Hepatocyte (in vitro differentiated cells): ENCODE measurements around the gene PITX1. TPM values are rescaled to one million over a fixed set of nuclear protein-coding genes. Genes with fewer than 3 reads are reported as not detected.

Source experiments
- DNase-seq: peaks from one replicate; pipeline ENCODE4 v3.0.0-alpha.2; 2016; ENCODE audit warnings: low spot score
- H2AFZ ChIP-seq: fragments of 200-600 bp; sonication (generic); 2 replicates; pipeline ENCODE4 v1.6.0; 2016; ENCODE audit warnings: antibody characterized with exemption, mild to moderate bottlenecking
- H3K27ac ChIP-seq: fragments of 200-600 bp; sonication (generic); 2 replicates; pipeline ENCODE4 v1.5.1; 2016; ENCODE audit warnings: mild to moderate bottlenecking
- H3K27me3 ChIP-seq: fragments of 200-600 bp; sonication (generic); 2 replicates; pipeline ENCODE4 v1.6.1; 2016
- H3K36me3 ChIP-seq: fragments of 200-600 bp; sonication (generic); replicated peaks from 2 replicates; pipeline ENCODE4 v1.5.1; 2016; ENCODE audit warnings: low read depth; ENCODE audit not compliant: insufficient read depth
- H3K4me1 ChIP-seq: fragments of 200-600 bp; sonication (generic); 2 replicates; pipeline ENCODE4 v1.5.1; 2016; ENCODE audit warnings: mild to moderate bottlenecking, moderate library complexity; ENCODE audit not compliant: insufficient read depth
- H3K4me2 ChIP-seq: fragments of 200-600 bp; sonication (generic); 2 replicates; pipeline ENCODE4 v1.6.0; 2016
- H3K4me3 ChIP-seq: fragments of 200-600 bp; sonication (generic); 2 replicates; pipeline ENCODE4 v1.5.1; 2016; ENCODE audit warnings: mild to moderate bottlenecking
- H3K79me2 ChIP-seq: fragments of 200-600 bp; sonication (generic); 2 replicates; pipeline ENCODE4 v1.6.0; 2017; ENCODE audit warnings: mild to moderate bottlenecking
- H3K9me2 ChIP-seq: fragments of 200-600 bp; sonication (generic); replicated peaks from 2 replicates; pipeline ENCODE4 v1.6.0; 2017; ENCODE audit warnings: mild to moderate bottlenecking; ENCODE audit not compliant: insufficient read depth
- H3K9me3 ChIP-seq: fragments of 200-600 bp; sonication (generic); 2 replicates; pipeline ENCODE4 v1.5.1; 2016; ENCODE audit warnings: low read depth, mild to moderate bottlenecking
- H4K20me1 ChIP-seq: fragments of 200-600 bp; sonication (generic); 2 replicates; pipeline ENCODE4 v1.6.0; 2016; ENCODE audit warnings: mild to moderate bottlenecking; ENCODE audit not compliant: insufficient read depth, poor library complexity, severe bottlenecking
- CTCF ChIP-seq: fragments of 200-600 bp; sonication (generic); IDR thresholded peaks from 2 replicates; pipeline ENCODE4 v1.5.1; 2016; ENCODE audit warnings: antibody characterized with exemption, mild to moderate bottlenecking; ENCODE audit not compliant: poor library complexity
- EZH2 ChIP-seq: fragments of 200-600 bp; sonication (generic); IDR thresholded peaks from 2 replicates; pipeline ENCODE4 v1.6.1; 2016; ENCODE audit warnings: antibody characterized with exemption, mild to moderate bottlenecking, borderline replicate concordance
- EZH2phosphoT487 ChIP-seq: fragments of 200-600 bp; sonication (generic); IDR thresholded peaks from one replicate; pipeline ENCODE4 v1.6.1; 2018; ENCODE audit warnings: antibody characterized with exemption, mild to moderate bottlenecking, low read depth, moderate library complexity; ENCODE audit not compliant: unreplicated experiment, severe bottlenecking
- WGBS: methylation state at CpG from one replicate; pipeline ENCODE4 v1.1.6; 2016; ENCODE audit warnings: low lambda C conversion rate; ENCODE audit errors: missing lambda C conversion rate; 5-methylcytosine and 5-hydroxymethylcytosine counted together
- polyA plus RNA-seq: library from polyadenylated mRNA; unstranded; fragments of >200 nt; fragmentation: Nextera tagmentation; extraction: Ambion mirVana; gene quantifications from 2 replicates; pipeline ENCODE4 v1.2.1, GENCODE V29; 2016
- total RNA-seq: library from RNA; depleted of rRNA; stranded (reverse); fragments of >200 nt; gene quantifications from 2 replicates; pipeline ENCODE4 v1.2.3, GENCODE V29; 2014

Gene PITX1
- total and polyA plus RNA-seq, 2 experiments from 2014 or later: 64.9 to 141 TPM

- H3K27me3 ChIP-seq: no peaks in the 10 kb centered on the region
- WGBS: 89% methylated on average over 13 of the region's 13 CpGs
- no peaks in the 10 kb centered on the region for H3K9me2 ChIP-seq
- H3K9me3 ChIP-seq: no peaks in the 10 kb centered on the region
- TF ChIP-seq EZH2 (no peak), EZH2phosphoT487 (no peak), CTCF (no peak)
- no peak overlapping the region for H3K27ac ChIP-seq
- no peak overlapping the region for H3K4me2 ChIP-seq
- H3K4me3 ChIP-seq: no peak overlapping the region
- H2AFZ ChIP-seq: no peak overlapping the region
- no peaks in the 10 kb centered on the region for H3K4me1 ChIP-seq
- no peaks in the 10 kb centered on the region for H3K79me2 ChIP-seq
- H4K20me1 ChIP-seq: no peaks in the 10 kb centered on the region
- no peaks in the 10 kb centered on the region for H3K36me3 ChIP-seq
- DNase-seq: no peak
These were observed 24.9 kb downstream of the PITX1 start for GRCh38 chr5:135008981-135009735.

- Histone ChIP-seq H3K4me3 (no peak overlapping the region), H3K4me2 (no peak overlapping the region), H3K27ac (no peak overlapping the region), H3K4me1 (no peaks in the 10 kb centered on the region), H2AFZ (no peak overlapping the region), H3K9me2 (no peaks in the 10 kb centered on the region), H3K27me3 (no peaks in the 10 kb centered on the region), H3K79me2 (no peaks in the 10 kb centered on the region), H3K36me3 (no peaks in the 10 kb centered on the region), H4K20me1 (no peaks in the 10 kb centered on the region), H3K9me3 (no peaks in the 10 kb centered on the region)
- DNase-seq: no peak
- no peak for TF ChIP-seq EZH2phosphoT487
- no peak for TF ChIP-seq CTCF
- no peak for TF ChIP-seq EZH2
- 93% methylated on average over 8 of the region's 8 CpGs for WGBS
These were observed 25.5 kb downstream of the PITX1 start for GRCh38 chr5:135008556-135008955.

- 76% methylated on average over 11 of the region's 11 CpGs for WGBS
- no peaks in the 10 kb centered on the region for H3K79me2 ChIP-seq
These were observed 26.2 kb downstream of the PITX1 start for GRCh38 chr5:135007749-135008363.

More at GRCh38 chr5:135007749-135008363, 26.2 kb downstream of the PITX1 start:
- no peak overlapping the region for H2AFZ ChIP-seq
- H3K36me3 ChIP-seq: no peaks in the 10 kb centered on the region
- no peak for DNase-seq
- no peak overlapping the region for H3K27ac ChIP-seq
- TF ChIP-seq EZH2 (no peak), EZH2phosphoT487 (no peak), CTCF (no peak)
- H3K27me3 ChIP-seq: no peaks in the 10 kb centered on the region
- H4K20me1 ChIP-seq: no peaks in the 10 kb centered on the region
- no peak overlapping the region for H3K4me3 ChIP-seq
- H3K4me2 ChIP-seq: no peak overlapping the region
- H3K4me1 ChIP-seq: no peaks in the 10 kb centered on the region
- no peaks in the 10 kb centered on the region for H3K9me2 ChIP-seq
- H3K9me3 ChIP-seq: no peaks in the 10 kb centered on the region
